Measurements from ENCODE around the gene TET2. TPM values are rescaled to one million over a fixed set of nuclear protein-coding genes. Genes with fewer than 3 reads are reported as not detected.

The TET2 gene
- total RNA-seq, 1 experiment from 2014 or later, result 22.8 TPM

GRCh38 chr4:105120626-105121025, 26.1 kb upstream of the TET2 start:
- H3K9me3 ChIP-seq (ENCODE audit: low read depth, low read length, poor library complexity, severe bottlenecking), result no peaks in the 10 kb centered on the region
- ChIA-PET CTCF (interaction anchor here (0.7 kb wide), 1 partner anchor 9 kb away, joined by 3 read pairs; no protein-coding TSS in a partner anchor), POLR2A (ENCODE audit: low non-redundant PET) (no interaction called here)
- TF ChIP-seq EZH2 (IDR thresholded peaks at IDR 0.05; ENCODE audit: borderline replicate concordance, low read depth, low read length, poor library complexity, severe bottlenecking) (no peak), CTCF (conservative IDR thresholded peaks at IDR 0.05; ENCODE audit: low read depth, low read length) (no peak)
- no peaks in the 10 kb centered on the region for H3K4me1 ChIP-seq (ENCODE audit: insufficient read depth, low read length, poor library complexity, severe bottlenecking)
- no peak for DNase-seq (ENCODE audit: low spot score)
- no peaks in the 10 kb centered on the region for H3K27me3 ChIP-seq (replicated peaks; ENCODE audit: insufficient read depth, low read depth, low read length, poor library complexity)
- H3K36me3 ChIP-seq (ENCODE audit: insufficient read depth, low read length, poor library complexity, severe bottlenecking), result no peaks in the 10 kb centered on the region
- no peak overlapping the region for H3K4me3 ChIP-seq (ENCODE audit: low read depth, low read length, poor library complexity, severe bottlenecking)
- intact Hi-C loops (cut with micrococcal nuclease; ENCODE audit: unreplicated experiment), result no loop called here
- no peak overlapping the region for H3K27ac ChIP-seq (ENCODE audit: low read depth, low read length, poor library complexity, severe bottlenecking)
- no TSS peak for BruUV-seq (replicated peaks)

- H3K9me3 ChIP-seq (ENCODE audit: low read depth, low read length, poor library complexity, severe bottlenecking), result no peaks in the 10 kb centered on the region
- H3K4me1 ChIP-seq (ENCODE audit: insufficient read depth, low read length, poor library complexity, severe bottlenecking), result no peaks in the 10 kb centered on the region
- BruUV-seq (replicated peaks), result no TSS peak
- no peaks in the 10 kb centered on the region for H3K27me3 ChIP-seq (replicated peaks; ENCODE audit: insufficient read depth, low read depth, low read length, poor library complexity)
- DNase-seq (ENCODE audit: low spot score), result peak; percentile 72
- H3K27ac ChIP-seq (ENCODE audit: low read depth, low read length, poor library complexity, severe bottlenecking), result no peak overlapping the region
- TF ChIP-seq EZH2 (IDR thresholded peaks at IDR 0.05; ENCODE audit: borderline replicate concordance, low read depth, low read length, poor library complexity, severe bottlenecking) (no peak), CTCF (conservative IDR thresholded peaks at IDR 0.05; ENCODE audit: low read depth, low read length) (no peak)
- no peaks in the 10 kb centered on the region for H3K36me3 ChIP-seq (ENCODE audit: insufficient read depth, low read length, poor library complexity, severe bottlenecking)
- POLR2A ChIA-PET (ENCODE audit: low non-redundant PET), result interaction anchor here (0.8 kb wide), 1 partner anchor 33 kb away, joined by 8 read pairs; no protein-coding TSS in a partner anchor
- no peak overlapping the region for H3K4me3 ChIP-seq (ENCODE audit: low read depth, low read length, poor library complexity, severe bottlenecking)
- CTCF ChIA-PET, result no interaction called here
- intact Hi-C loops (cut with micrococcal nuclease; ENCODE audit: unreplicated experiment), result no loop called here
These were observed 24.3 kb upstream of the TET2 start for GRCh38 chr4:105122350-105122749.

- no peak for TF ChIP-seq CTCF (conservative IDR thresholded peaks at IDR 0.05; ENCODE audit: low read depth, low read length)
- no peak for TF ChIP-seq EZH2 (IDR thresholded peaks at IDR 0.05; ENCODE audit: borderline replicate concordance, low read depth, low read length, poor library complexity, severe bottlenecking)
- H3K4me1 ChIP-seq (ENCODE audit: insufficient read depth, low read length, poor library complexity, severe bottlenecking), result no peaks in the 10 kb centered on the region
- ChIA-PET POLR2A (ENCODE audit: low non-redundant PET) (no interaction called here), CTCF (no interaction called here)
- intact Hi-C loops (cut with micrococcal nuclease; ENCODE audit: unreplicated experiment), result no loop called here
- no TSS peak for BruUV-seq (replicated peaks)
- H3K36me3 ChIP-seq (ENCODE audit: insufficient read depth, low read length, poor library complexity, severe bottlenecking), result no peaks in the 10 kb centered on the region
- H3K27me3 ChIP-seq (replicated peaks; ENCODE audit: insufficient read depth, low read depth, low read length, poor library complexity), result no peaks in the 10 kb centered on the region
- no peak for DNase-seq (ENCODE audit: low spot score)
- no peaks in the 10 kb centered on the region for H3K9me3 ChIP-seq (ENCODE audit: low read depth, low read length, poor library complexity, severe bottlenecking)
- no peak overlapping the region for H3K27ac ChIP-seq (ENCODE audit: low read depth, low read length, poor library complexity, severe bottlenecking)
- H3K4me3 ChIP-seq (ENCODE audit: low read depth, low read length, poor library complexity, severe bottlenecking), result no peak overlapping the region
These were observed 20.1 kb upstream of the TET2 start for GRCh38 chr4:105126311-105127169.

Measured in A673 (cell line).